ENCODE measurements around the gene SMKR1.
"Not testable (repeated sequence)": the region's sequence is repeated elsewhere in the genome, so short reads cannot be mapped to it uniquely, and the experiment has no call there.

The SMKR1 gene

GRCh38 chr7:129530795-129531391 is 28.6 kb downstream of the SMKR1 start:
- no peak for DNase-seq

- DNase-seq = no peak
These were observed 29.4 kb downstream of the SMKR1 start for GRCh38 chr7:129531721-129532120.

- DNase-seq = no peak
These were observed 30.0 kb downstream of the SMKR1 start for GRCh38 chr7:129532375-129532774.

- not testable (repeated sequence) for DNase-seq
These were observed 32.4 kb downstream of the SMKR1 start for GRCh38 chr7:129534558-129535274.

- DNase-seq = no peak
These were observed 33.6 kb downstream of the SMKR1 start for GRCh38 chr7:129535896-129536295.

GRCh38 chr7:129536323-129536722 is 34.0 kb downstream of the SMKR1 start:
- DNase-seq = no peak

GRCh38 chr7:129538790-129539189 is 36.5 kb downstream of the SMKR1 start:
- no peak for DNase-seq

- DNase-seq = no peak
These were observed 38.0 kb downstream of the SMKR1 start for GRCh38 chr7:129540340-129540739.

- DNase-seq = no peak
These were observed 42.4 kb downstream of the SMKR1 start for GRCh38 chr7:129544700-129545099.

- DNase-seq = no peak
These were observed 48.5 kb downstream of the SMKR1 start for GRCh38 chr7:129550693-129551360.

- no peak for DNase-seq
These were observed 51.6 kb downstream of the SMKR1 start for GRCh38 chr7:129553899-129554461.

- DNase-seq = no peak
These were observed 54.3 kb downstream of the SMKR1 start for GRCh38 chr7:129556607-129557133.

- no peak for DNase-seq
These were observed 55.6 kb downstream of the SMKR1 start for GRCh38 chr7:129557686-129558481.

GRCh38 chr7:129559564-129559963 is 57.2 kb downstream of the SMKR1 start:
- DNase-seq = no peak

GRCh38 chr7:129560831-129561230 is 58.5 kb downstream of the SMKR1 start:
- DNase-seq = no peak

- DNase-seq = no peak
These were observed 59.5 kb downstream of the SMKR1 start for GRCh38 chr7:129561677-129562359.

Data from C1 segment of cervical spinal cord (tissue), 14 donors.